NCI-H1436 treated with DMSO at 0.1 percent for 48 hours (cell line): ENCODE measurements around the gene HOXB7.

Experiments
- DNase-seq: peaks from one replicate; lab custom pipeline; 2025; lab: John Stamatoyannopoulos, UW

HOXB7 gene

DNA sequence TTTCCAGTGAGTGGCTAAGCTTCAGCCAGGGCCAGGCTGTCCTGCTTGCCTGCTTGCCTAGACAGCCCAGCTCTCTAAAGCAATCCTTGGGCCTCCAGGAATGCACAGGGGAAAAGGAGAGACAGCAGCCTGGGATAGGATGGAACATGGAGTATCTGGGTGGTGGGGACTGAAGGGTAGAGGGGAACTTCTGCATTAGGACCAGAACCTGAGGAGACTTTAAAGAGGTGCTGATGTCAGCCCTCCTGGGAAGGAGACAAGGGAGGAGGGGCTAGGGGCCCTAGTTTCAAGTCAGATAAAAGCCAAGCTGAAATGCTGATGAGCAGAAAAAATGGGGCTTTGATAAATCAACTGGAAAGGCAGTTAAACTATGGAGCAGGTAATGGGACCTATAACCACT, 1.8 kb downstream of the HOXB7 start:
- no peak for DNase-seq

DNA sequence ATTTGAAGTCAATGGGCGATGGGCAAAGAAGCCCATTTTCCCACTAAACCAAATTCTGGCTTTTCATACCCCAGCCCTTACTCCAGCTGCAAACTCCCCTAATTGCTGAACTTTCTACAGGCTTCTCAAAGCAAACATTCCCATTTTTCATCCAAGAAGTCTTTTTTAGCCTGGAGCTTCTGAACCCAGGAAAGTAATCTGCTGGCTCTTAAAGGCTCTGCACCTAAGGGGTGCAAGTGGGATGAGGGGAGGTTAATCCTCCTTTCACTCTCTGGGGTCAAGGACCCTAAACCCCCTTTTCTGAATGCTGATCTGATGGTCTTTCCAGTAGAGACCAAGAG, 2.4 kb downstream of the HOXB7 start:
- no peak for DNase-seq

DNA sequence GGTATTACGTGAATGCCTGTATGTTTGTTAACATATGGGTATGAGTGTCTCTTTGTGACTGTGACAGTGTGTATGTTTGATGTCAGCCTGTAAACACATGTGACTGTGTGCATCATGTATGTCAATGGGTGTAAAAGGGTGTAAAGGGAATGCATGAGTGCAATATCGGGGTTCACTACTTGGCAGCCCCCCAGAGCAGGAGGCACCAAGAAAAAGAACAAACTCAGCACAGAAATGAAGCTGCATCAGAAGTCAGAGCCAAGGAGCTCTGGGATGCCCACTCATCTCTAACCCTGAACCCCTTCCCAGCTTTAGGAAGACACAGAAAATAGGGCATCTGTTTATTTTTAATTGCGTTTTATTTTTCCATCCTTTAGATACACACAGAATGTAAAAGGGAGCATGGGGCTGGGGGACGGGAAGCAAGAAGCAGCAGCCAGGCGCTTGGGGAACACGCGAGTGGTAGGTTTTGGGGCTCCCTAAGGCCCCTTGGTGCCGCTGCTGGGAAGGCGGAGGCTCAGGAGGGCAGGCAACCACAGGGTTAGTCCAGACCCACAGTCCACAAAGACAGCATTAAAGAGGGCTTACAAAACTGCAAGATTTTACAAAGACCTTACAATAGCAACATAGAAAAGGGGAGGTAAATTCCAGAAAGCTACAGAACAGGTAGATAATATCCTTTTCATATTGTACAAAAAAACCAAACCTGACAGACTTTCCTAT, 3.8 kb downstream of the HOXB7 start:
- DNase-seq: no peak

DNA sequence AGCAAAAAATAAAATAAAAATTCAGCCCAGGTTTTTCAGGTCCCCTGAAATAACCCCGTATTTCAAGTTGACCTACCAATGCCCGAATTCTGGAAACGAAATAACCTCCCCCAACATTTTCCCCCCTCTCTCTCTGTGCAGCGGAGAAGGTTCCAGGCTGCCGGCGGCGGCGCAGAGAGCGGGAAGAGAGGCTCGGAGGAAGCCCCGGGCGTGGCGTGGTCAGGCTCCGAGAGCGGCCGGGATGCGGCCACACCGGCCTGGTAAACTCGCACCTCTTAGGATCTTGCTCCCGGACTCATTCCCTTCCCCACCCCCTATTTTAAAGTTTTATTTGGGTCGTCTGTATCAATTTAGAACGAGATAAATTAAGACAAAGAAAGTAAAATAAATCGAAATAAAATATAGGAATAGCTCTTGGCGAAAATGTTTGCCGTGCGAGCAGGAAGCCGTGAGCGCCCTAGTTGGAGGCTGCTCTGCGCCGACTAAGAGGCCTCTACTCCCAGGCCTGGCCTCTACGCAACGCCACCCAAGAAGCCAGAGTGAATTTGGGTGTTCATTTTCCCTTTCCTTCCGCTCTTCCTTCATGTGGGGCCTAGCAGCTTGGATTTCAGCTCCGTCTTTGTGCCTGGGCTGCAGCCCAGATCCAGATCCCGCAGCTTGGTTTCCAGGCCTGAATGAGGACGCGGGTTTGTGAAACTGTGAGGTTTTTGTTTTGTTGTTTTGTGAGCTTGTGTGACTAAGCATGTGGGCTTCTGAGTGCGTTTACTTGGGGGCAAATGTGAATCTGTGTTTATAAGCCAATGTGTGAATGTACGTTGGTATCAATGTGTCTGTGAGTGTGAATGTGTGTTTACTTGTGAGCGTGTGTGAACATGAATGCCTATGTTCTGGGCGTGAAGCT, 4.6 kb downstream of the HOXB7 start:
- no peak for DNase-seq

DNA sequence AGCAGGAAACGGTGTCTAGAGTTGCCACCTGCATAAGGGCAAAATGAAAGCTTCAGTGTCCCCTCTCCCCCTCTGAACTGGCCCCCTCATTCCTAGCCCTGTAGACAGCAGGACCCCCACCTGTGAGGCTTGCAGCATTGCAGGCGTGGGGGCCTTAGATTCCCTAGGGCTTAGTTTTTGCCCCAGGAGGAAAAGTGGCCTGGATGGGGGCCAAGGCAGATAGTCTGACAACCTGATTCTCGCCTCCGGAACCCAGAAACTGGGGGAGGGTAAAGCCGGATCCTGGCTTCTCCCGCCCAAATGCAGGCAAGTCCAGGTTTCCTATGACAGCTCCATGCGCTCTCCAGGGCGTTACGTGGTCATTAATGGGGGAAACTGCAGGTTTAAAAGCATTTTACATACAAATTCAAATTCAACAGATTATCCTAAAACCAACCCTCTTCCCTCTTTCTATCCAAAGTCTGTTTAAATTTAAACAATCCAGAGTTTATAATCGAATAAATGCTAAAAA, 5.4 kb downstream of the HOXB7 start:
- DNase-seq: no peak

DNA sequence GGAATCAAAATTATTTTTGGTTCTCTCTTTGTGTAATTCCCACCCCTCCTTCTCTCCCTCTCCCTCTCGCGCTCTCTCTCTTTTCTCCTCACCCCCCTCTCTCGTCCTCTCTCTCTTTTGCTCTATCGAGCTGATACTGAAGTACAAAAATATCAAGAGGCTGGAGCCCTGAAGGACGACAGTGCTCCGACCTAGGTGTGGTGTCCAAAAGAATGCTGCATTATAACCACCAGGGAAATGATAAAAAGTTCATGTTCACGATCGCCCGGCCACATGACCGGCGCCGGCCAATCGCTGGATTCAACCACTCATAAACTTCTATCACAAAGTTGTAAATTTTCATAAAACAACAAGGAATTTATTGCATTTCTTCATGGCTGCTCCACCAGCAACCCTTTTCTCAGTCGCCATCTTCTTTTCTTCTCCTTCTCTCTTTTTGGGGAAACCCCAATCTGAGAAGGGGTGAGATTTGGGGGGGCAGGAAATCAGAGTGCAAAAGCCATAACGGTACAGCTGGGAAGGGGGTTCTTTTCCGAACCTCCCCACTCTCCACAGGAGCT, 6.0 kb downstream of the HOXB7 start, which contains the start of gene HOXB6:
TSS of gene HOXB6 (minus strand) at position 217 of the 560 bp plus-strand sequence. CDS start 6,836 bp downstream, outside the sequence.
- DNase-seq: no peak

DNA sequence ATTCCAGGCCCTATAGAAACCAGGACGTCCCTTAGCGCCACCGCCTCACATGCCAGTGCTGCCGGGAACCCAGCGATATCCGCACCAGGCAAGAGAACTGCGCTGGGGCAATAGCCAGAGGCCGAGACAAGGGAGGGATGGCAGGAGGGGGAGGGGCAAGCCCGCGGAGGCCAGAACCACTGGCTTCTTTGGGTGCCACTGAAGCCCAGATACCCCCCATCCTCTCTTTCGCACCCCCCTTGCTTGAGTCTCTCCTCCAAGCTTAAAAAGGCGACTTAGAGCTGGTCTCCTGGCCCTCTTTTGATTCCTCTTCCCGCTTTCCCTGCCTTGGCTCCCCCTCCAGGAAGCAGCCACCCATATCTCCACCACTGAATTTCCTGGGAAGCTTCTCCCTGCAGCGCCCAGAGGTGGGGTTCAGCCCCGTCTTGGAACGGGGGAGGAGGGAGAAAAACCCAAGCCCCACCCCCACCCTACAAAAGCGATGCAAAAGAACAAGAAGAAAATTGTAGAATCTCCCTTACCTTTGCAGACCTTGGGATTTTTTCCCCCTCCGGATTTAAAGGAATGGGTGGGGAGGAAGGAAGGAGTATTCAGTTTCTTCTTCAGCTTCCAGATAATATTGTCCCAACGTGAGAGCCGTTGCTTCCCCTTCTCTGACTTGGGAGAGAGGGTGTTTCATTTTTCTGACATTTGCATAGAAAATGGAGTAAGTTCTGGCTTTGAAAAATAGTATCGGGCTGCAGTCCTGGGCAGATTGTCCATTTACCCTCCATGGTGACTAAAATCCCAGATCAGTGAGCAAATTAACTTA, 6.7 kb downstream of the HOXB7 start:
- no peak for DNase-seq

DNA sequence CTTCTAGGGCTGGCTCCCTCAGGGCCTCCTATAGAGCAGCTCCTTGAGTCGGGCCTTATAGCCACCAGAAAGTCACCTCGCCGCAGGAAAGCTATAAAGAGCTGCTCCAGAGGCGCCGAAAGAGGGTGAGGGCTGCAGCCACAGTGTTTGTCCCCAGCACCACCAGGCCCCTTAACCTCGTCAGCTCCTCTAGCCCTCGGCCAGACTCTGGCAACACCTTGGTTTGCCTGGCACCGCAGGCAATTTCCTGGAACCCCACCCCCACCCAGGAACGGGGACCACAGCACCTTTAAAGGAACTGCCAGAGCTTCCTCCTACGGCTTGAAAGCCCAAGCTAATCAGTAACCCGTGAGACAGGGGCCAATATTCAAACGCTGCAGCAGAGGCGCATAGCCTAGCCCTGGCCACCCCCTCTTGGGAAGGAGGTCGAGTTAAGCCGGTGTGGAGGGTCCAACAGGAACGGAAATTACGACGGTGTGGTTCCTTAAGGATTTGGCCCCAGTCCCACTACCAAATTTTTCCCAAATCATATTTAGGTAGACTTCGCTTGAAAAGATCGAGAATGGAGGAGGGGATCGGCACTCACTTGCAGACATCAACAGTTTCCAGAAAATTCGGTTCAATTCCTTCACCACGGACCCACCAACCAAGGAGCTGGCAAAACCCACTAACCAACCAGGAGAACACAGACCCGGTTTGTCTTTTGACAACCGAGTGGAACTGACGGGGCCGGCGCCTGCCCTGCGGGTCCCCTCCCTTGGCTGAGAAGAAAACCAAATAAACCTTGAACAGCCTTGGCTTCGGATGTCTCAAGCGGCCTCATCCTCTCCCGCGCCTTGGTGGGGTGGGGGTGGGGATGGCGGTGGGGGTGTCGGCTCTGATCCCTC, 9.0 kb downstream of the HOXB7 start:
- DNase-seq: no peak

DNA sequence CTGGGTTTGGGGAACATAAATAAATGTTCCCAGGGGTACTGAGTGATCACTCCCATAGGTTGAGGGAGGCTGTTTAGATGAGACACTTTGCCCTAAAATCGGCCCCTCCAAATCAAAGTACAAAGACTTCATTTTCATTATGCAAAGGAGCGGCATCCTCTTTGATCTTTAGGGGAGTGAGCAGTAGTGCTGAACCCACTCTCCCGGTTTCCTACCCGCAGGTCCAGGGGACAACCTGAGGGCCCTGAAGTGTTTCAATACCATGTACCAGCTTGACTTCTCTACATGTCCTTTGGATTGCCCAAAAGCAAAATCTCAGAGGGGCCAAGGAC, 9.6 kb downstream of the HOXB7 start:
- DNase-seq: no peak

DNA sequence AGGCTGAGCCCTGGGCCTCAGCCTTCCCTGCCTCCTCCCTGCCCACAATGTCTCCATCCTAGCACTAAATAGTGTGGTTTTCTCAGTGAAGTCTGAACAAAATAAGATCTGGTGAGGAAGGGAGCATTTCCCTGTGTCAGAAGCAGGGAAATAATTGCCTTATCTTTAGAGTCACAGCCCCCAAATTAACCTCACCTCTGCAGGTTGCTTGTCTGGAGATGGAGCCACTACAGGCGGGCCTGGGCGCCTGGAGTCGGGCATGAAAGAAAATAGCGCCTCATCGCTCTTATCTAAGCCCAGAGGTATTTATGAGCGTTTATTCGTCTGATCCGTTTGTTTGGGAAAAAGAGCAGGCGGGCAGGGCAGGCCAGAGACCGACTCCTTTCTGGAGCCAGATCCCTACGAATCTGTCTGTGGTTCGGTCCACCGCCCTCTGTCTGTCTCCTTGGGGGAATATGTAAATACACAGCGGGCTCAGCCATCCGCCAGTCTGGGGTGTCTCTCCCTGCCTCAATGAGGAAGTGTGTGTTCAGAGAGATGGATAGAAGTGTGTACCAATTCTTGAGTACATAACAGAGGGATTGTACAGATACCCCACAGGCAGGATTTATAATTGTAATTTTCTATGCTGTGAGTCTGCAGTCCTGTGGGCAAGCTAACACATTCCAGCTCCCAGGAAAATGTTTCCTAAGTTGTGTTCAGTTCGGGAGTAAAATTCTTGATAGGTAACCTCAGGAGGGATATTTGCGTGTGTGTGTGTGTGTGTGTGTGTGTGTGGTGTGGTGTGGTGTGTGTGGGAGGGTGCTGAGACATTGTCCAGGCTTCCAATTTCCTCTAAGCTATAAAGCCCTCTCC, 10.3 kb downstream of the HOXB7 start:
- DNase-seq: no peak

DNA sequence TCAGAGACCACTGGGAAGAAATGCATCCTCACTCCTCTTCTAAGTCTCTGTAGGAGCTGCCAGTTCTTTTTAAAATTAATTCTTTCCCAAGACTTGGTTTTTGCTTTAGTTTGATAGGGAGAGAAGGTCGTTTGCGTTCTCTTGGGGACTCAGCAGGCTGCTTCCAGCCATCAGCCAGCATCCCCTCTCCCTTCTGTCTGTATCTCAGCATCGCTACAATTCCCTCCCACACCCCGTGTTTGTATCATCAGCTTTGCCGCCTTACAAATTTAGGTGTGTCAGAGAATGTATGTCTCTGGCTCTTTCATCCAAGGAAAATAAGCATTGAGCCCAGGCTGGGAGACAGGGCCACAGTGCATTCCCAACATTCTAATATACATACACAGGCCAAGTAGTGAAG, 11.5 kb downstream of the HOXB7 start:
- DNase-seq: no peak

DNA sequence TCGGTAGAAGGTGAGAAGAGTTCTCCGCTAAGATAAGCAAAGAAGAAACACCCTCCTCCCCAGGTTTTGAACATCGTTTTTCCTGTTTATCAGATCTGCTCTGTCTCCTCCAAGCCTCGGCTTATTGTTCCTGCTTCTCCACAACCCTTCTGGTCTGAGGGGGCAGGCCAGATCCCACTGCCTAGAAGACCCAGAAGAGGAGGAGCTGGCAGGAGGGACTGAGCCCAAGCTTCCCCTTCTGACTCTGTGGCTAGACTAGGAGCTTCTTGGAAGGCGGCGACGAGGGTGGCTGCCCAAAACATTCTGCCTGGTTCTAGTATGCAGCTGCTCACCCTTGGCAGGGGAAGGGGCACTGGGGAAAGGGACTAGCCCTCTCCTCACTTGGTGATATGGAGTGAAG, 12.1 kb downstream of the HOXB7 start:
- DNase-seq: no peak

DNA sequence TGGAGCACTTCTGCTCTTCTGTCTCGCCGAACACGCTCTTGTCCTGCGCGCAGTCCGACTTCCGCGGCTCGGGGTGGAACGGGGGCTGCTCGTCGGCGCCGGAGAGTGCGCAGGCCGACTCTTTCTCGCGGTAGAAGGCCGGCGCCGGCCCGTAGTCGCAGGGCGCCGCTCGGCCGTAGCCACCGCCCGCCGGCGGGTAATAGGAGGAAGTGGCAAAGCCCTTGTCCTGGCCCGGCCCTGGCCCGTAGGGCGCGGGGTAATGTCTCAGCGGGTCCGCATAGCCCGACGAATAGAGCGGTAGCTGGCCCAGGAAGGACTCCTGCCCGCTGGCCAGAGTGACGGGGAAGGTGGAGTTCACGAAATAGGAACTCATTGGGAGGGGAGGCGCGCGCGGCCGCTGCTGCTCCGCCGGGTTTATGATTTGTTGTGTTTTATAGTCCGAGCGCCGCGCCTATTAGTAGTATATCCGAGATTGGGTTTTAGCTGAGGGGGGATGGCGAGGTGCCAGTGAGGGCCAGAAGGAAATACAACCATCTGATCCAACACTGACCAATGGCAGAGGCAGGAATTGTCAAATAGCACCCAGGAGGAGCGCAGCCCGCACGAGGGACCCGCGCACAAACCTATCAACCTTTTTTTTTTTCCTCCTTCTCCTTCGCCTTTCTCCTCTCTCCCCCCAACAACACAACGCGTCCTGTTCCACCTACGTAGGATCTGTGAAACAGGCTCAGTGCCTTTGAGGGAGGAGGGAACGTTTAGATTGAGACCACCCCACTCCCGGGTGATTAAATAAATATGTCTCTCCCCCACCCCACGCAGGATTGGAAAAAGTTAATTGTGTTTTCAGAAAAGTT, 12.8 kb downstream of the HOXB7 start:
- DNase-seq: no peak

DNA sequence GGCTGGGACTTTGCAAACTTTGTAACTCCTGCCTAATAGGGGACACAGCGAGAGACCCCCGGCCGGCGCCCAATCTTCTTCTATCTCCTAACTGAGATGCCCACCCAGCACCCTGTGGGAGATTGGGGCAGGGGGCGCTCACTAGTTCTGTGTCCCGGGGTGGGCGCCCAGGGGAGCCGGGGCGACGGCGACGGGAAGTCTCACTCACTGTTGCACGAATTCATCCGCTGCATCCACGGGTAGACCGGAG, 13.4 kb downstream of the HOXB7 start:
- DNase-seq: no peak

DNA sequence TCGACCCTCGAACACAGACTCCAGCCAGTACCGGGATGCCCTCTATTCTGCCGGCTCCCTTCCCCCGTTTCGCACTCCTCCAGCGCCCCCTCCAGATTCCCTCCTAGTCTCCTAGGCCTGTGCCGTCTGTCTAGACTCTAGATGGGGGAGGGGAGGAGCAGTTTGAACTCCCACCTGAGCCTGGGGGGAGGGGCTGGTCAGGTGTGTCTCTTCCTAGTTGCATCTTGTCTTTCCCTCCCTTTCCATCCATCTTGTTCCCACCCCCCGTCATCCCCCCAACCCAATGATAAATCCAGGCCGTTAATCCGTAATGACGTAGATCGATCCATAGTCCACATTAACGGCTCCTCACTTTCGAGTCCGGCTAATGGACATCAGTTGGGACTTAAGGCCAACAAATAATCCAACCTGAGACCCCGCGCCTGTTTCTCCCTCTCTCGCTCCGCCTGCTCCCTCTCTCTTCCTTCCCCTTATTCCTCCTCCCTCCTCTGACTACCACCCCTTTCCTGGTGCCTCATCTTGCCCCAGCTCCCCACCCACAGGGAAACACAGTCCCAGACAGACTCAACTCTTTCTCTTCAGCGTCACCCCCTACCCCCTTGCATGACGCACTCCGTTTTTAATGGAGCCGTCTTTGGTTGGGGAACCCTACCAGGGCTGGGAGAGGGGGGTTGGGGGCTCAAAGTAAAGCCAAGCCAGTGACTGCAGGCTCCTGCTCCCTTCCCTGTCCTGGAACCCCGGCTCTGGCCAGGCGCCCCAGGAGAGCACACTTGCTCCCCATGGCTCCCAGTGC, 13.9 kb downstream of the HOXB7 start:
- DNase-seq: no peak

DNA sequence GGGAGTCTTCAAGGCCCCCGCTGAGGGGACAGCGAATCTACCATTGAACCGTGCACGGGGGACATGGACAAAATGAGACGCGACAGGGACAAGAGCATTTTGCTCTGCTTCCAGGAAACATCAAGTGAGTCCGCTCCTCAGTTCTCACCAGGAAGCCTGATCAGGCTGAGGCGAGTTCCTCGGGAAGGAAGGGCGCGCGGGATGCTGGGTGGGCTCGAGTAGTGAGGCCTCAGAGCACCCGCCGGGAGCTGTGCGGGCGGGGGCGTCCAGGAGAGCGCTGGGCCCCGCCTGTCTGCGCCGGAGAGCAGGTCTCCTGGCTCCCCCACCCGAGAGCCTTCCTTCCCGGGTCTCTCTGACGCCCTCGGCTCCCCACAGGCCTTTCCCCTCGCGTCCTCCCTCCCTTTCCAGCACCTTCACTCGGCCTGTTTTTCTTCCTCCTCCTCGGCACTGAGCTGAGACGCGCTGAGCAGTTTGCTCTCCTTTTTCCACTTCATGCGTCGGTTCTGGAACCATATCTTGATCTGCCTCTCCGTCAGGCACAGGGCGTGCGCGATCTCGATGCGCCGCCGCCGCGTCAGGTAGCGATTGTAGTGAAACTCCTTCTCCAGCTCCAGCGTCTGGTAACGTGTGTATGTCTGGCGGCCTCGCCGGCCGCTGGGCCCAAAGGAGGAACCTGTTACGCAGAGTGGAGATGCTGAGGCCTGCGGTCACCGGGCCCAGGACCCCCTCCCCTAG, 14.7 kb downstream of the HOXB7 start:
- DNase-seq: no peak

DNA sequence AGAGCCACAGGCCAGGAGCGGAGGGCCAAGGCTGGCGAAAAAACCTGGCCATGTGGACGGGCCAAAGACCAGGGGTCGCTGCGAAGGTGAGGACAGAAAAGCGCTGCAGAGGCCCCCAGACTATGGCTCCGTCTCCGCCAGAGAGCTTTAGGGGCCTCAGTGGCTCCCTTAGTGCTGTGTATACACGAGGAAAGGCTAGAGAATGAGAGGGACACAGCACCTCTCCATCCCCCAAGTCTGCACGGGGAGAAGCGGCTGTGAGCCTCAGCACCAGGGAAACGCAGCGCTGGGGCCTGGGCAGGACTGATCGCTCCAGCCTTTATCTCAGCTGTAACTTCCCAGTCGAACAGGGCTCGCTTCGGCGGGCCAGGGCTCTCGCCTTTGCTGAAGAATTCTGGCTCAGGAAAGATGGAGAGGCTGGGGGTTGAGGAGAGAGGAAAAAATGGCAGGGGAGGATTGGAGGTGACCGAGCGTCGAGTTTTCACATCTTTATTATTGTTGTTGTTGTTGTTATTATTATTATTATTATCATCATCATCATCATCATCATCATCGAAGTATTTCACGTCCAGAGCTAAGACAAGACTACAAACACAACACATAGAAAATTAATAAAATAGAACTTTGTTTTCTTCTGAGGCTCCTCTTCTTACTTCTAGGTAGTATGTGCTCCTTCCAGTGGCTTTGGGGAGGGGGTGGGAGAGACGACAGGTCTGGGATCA, 15.4 kb downstream of the HOXB7 start:
- no peak for DNase-seq
